ENCODE measurements around the gene PAQR4.

The PAQR4 gene

DNA sequence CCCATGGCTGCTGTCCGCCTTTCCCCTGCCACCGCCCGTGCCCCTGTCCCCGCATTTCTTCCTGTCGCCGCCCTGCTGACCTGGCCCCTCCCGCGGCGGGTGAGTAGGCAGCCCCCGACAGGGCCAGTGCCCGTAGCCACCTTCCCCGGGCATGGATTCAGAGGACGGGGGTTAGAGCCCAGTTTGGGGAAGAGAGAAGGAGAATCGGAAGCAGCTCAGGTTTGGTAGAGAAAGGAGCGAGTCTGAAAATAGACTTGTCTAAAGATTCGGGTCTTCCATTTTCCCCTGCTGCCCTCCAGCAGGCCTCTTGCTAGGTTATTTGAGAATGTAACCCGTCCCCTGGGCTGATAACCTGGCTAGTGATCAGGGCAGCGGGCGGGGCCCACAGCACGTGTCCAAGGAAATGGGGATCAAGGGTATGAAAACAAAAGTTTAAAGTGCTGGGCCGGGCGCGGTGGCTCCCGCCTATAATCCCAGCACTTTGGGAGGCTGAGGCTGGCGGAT is 35.7 kb downstream of the PAQR4 start:
- Histone ChIP-seq H3K9me3 (ENCODE audit: control insufficient read depth in 1 of 2, low read length in 2 of 2) (no peaks in the 10 kb centered on the region), H3K4me1 (ENCODE audit: control insufficient read depth in 1 of 2, insufficient read depth in 2 of 2, low read length in 2 of 2) (peaks cover 25 to 41% of the 10 kb centered on the region in 2 donors), H3K27ac (ENCODE audit: low read depth, low read length) (peak overlapping the region; percentile 71), H3K27me3 (ENCODE audit: control insufficient read depth in 1 of 2, insufficient read depth in 2 of 2, low read length in 2 of 2) (no peaks in the 10 kb centered on the region), H3K4me3 (ENCODE audit: low read depth in 1 of 2, low read length in 2 of 2) (peak overlapping the region; percentile 59 to 72), H3K36me3 (ENCODE audit: control insufficient read depth in 1 of 2, insufficient read depth in 2 of 2, low read length in 2 of 2) (no peaks in the 10 kb centered on the region), H3K9ac (ENCODE audit: low read depth in 1 of 2, low read length in 2 of 2) (peak overlapping the region; percentile 65 to 74)

DNA sequence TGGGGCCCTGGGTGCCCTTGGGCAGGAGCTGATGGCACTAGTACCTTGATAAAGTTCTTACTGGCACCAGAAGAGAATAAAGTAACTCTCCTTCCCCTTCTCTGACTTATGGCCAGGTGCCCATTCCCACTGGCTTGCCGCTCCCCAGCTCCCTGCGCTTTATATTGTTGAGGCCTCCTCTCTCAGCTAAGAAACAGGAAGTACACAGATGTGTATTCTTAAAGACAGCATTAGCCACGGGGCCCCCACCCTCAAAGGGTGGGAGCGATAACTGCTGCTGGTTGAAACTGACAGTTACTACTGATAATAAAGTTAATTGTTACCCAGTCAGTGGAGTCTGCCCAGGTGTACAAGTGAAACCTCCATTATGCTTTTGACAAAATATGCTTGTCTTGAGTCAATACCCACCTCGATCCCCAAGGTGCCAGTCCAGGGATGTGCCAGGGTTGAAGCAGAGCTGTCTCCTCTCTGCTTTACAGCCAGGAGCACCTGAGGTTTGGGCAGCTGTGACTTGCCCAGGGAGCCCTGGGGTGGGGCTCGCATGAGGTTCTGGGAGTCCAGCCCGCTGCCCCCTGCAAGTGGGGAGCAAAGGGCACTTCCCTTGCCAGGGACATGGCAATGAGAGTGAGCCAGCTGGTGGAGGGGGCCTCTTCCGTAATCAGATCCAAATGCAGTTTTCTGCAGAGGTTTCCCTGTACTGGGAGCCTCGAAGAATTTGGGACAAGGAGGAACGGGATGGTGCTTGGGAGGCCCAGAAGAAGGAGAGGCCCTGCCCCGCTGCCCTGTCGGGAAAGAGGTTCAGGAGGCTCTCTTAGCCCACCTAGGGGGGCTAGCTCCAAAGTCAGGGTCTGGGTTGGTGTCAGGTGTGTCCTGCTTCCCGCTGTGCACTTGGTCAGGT is 38.2 kb downstream of the PAQR4 start:
- H3K4me3 ChIP-seq (ENCODE audit: low read depth in 1 of 2, low read length in 2 of 2), result peak overlapping the region; percentile 38 to 57
- no peaks in the 10 kb centered on the region for H3K27me3 ChIP-seq (ENCODE audit: control insufficient read depth in 1 of 2, insufficient read depth in 2 of 2, low read length in 2 of 2)

DNA sequence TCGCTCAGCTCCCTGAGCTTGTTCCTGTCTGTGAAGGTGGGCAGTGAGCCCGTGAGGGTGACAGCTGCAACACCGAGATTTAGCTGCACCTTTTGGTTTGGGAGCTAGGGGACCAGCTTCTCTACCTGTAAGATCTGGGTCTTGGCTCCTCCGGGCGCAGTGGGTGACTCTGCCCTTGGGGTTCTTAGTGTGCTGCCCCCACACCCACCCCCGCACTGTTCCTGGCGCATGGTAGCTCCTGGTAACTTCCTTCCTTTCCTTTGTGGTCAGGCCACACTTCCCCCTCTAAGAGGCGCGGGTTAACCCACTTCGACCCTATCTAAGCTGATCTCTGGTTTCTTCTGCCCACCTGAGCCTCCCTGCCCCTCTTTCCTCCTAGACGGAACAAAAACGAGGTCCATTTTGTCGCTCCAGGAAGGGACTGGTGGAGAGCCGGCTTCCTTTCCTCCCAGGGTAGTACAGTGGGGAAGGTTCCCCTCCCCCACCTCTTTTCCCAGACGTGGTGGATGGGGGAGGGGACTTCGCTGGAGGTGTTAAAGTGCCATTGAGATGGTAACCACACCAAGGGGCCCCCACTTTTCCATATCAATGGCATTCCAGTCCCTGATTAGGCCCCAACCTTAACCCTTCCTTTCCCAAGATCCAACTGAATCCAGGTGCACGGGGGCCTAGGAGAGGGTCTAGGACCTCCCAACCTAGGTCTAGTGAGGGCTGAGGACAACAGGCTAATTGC is 39.0 kb downstream of the PAQR4 start:
- Histone ChIP-seq H3K4me1 (ENCODE audit: control insufficient read depth in 1 of 2, insufficient read depth in 2 of 2, low read length in 2 of 2) (peaks cover 33 to 52% of the 10 kb centered on the region in 2 donors), H3K4me3 (ENCODE audit: low read depth in 1 of 2, low read length in 2 of 2) (peak overlapping the region; percentile 33 to 38), H3K9ac (ENCODE audit: low read depth in 1 of 2, low read length in 2 of 2) (peak overlapping the region; percentile 63 to 65), H3K27me3 (ENCODE audit: control insufficient read depth in 1 of 2, insufficient read depth in 2 of 2, low read length in 2 of 2) (peaks cover 0 to 3% of the 10 kb centered on the region in 2 donors), H3K27ac (ENCODE audit: low read depth, low read length) (peak overlapping the region; percentile 80), H3K9me3 (ENCODE audit: control insufficient read depth in 1 of 2, low read length in 2 of 2) (no peaks in the 10 kb centered on the region), H3K36me3 (ENCODE audit: control insufficient read depth in 1 of 2, insufficient read depth in 2 of 2, low read length in 2 of 2) (no peaks in the 10 kb centered on the region)

More for the DNA sequence above, 38.2 kb downstream of the PAQR4 start:
- Histone ChIP-seq H3K9me3 (ENCODE audit: control insufficient read depth in 1 of 2, low read length in 2 of 2) (no peaks in the 10 kb centered on the region), H3K9ac (ENCODE audit: low read depth in 1 of 2, low read length in 2 of 2) (peak overlapping the region; percentile 63 to 65), H3K27ac (ENCODE audit: low read depth, low read length) (peak overlapping the region; percentile 80), H3K36me3 (ENCODE audit: control insufficient read depth in 1 of 2, insufficient read depth in 2 of 2, low read length in 2 of 2) (no peaks in the 10 kb centered on the region), H3K4me1 (ENCODE audit: control insufficient read depth in 1 of 2, insufficient read depth in 2 of 2, low read length in 2 of 2) (peaks cover 32 to 48% of the 10 kb centered on the region in 2 donors)

DNA sequence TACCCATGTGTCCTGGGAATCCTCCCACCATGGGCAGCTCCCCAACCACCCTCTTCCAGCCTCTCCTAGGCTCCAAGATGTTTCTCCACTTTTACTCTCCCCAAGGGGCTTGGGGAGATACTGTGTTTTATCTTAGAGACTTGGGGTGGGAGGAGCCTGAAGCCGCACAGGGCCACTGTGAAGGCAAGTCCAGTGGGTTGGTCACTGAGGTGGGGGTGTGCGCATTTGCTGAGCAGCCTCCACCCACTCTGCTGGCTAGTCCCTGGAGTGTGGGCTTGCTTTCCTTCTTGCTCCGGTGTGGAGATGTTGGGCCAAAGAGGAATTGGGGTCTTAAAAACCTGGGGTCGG is 39.5 kb downstream of the PAQR4 start:
- peaks cover 0 to 5% of the 10 kb centered on the region in 2 donors for H3K27me3 ChIP-seq (ENCODE audit: control insufficient read depth in 1 of 2, insufficient read depth in 2 of 2, low read length in 2 of 2)
- peak overlapping the region; percentile 4 to 38 for H3K4me3 ChIP-seq (ENCODE audit: low read depth in 1 of 2, low read length in 2 of 2)
- no peak overlapping the region for H3K27ac ChIP-seq (ENCODE audit: low read depth, low read length)
- peaks cover 33 to 53% of the 10 kb centered on the region in 2 donors for H3K4me1 ChIP-seq (ENCODE audit: control insufficient read depth in 1 of 2, insufficient read depth in 2 of 2, low read length in 2 of 2)
- peak overlapping the region; percentile 32 to 65 for H3K9ac ChIP-seq (ENCODE audit: low read depth in 1 of 2, low read length in 2 of 2)
- H3K36me3 ChIP-seq (ENCODE audit: control insufficient read depth in 1 of 2, insufficient read depth in 2 of 2, low read length in 2 of 2), result no peaks in the 10 kb centered on the region
- no peaks in the 10 kb centered on the region for H3K9me3 ChIP-seq (ENCODE audit: control insufficient read depth in 1 of 2, low read length in 2 of 2)

GRCh38 chr16:3009568-3010390 is 40.6 kb downstream of the PAQR4 start:
- H3K9ac ChIP-seq (ENCODE audit: low read depth in 1 of 2, low read length in 2 of 2), result no peak overlapping the region
- no peaks in the 10 kb centered on the region for H3K36me3 ChIP-seq (ENCODE audit: control insufficient read depth in 1 of 2, insufficient read depth in 2 of 2, low read length in 2 of 2)
- peaks cover 0 to 5% of the 10 kb centered on the region in 2 donors for H3K27me3 ChIP-seq (ENCODE audit: control insufficient read depth in 1 of 2, insufficient read depth in 2 of 2, low read length in 2 of 2)
- no peaks in the 10 kb centered on the region for H3K9me3 ChIP-seq (ENCODE audit: control insufficient read depth in 1 of 2, low read length in 2 of 2)
- H3K4me1 ChIP-seq (ENCODE audit: control insufficient read depth in 1 of 2, insufficient read depth in 2 of 2, low read length in 2 of 2), result peaks cover 33 to 56% of the 10 kb centered on the region in 2 donors
- no peak overlapping the region for H3K27ac ChIP-seq (ENCODE audit: low read depth, low read length)
- no peak overlapping the region for H3K4me3 ChIP-seq (ENCODE audit: low read depth in 1 of 2, low read length in 2 of 2)

DNA sequence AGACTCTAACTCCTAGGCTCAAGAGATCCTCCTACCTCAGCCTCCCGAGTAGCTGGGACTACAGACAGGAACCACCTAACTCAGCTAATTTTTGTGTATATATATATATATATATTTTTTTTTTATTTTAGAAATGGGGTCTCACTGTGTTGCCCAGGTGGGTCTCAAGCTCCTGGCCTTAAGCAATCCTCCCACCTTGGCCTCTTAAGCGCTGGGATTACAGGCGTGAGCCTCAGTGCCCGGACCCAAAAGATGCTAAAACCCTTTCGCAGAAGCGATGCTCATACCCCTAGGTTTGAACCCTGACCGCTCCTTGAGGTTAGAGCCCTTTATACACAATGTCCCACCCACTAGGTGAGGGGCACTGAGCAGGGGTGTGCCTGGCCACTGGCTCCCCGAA is 41.4 kb downstream of the PAQR4 start:
- peaks cover 0 to 5% of the 10 kb centered on the region in 2 donors for H3K27me3 ChIP-seq (ENCODE audit: control insufficient read depth in 1 of 2, insufficient read depth in 2 of 2, low read length in 2 of 2)

GRCh38 chr16:3012246-3012645 is 43.1 kb downstream of the PAQR4 start:
- H3K9me3 ChIP-seq (ENCODE audit: control insufficient read depth in 1 of 2, low read length in 2 of 2), result no peaks in the 10 kb centered on the region
- H3K27ac ChIP-seq (ENCODE audit: low read depth, low read length), result no peak overlapping the region
- no peaks in the 10 kb centered on the region for H3K36me3 ChIP-seq (ENCODE audit: control insufficient read depth in 1 of 2, insufficient read depth in 2 of 2, low read length in 2 of 2)
- peaks cover 0 to 5% of the 10 kb centered on the region in 2 donors for H3K27me3 ChIP-seq (ENCODE audit: control insufficient read depth in 1 of 2, insufficient read depth in 2 of 2, low read length in 2 of 2)
- H3K4me3 ChIP-seq (ENCODE audit: low read depth in 1 of 2, low read length in 2 of 2), result no peak overlapping the region
- no peak overlapping the region for H3K9ac ChIP-seq (ENCODE audit: low read depth in 1 of 2, low read length in 2 of 2)
- peaks cover 24 to 42% of the 10 kb centered on the region in 2 donors for H3K4me1 ChIP-seq (ENCODE audit: control insufficient read depth in 1 of 2, insufficient read depth in 2 of 2, low read length in 2 of 2)

More for the DNA sequence above, 41.4 kb downstream of the PAQR4 start:
- no peaks in the 10 kb centered on the region for H3K36me3 ChIP-seq (ENCODE audit: control insufficient read depth in 1 of 2, insufficient read depth in 2 of 2, low read length in 2 of 2)
- no peak overlapping the region for H3K9ac ChIP-seq (ENCODE audit: low read depth in 1 of 2, low read length in 2 of 2)
- no peak overlapping the region for H3K27ac ChIP-seq (ENCODE audit: low read depth, low read length)
- H3K9me3 ChIP-seq (ENCODE audit: control insufficient read depth in 1 of 2, low read length in 2 of 2), result no peaks in the 10 kb centered on the region
- peaks cover 33 to 56% of the 10 kb centered on the region in 2 donors for H3K4me1 ChIP-seq (ENCODE audit: control insufficient read depth in 1 of 2, insufficient read depth in 2 of 2, low read length in 2 of 2)
- H3K4me3 ChIP-seq (ENCODE audit: low read depth in 1 of 2, low read length in 2 of 2), result no peak overlapping the region

DNA sequence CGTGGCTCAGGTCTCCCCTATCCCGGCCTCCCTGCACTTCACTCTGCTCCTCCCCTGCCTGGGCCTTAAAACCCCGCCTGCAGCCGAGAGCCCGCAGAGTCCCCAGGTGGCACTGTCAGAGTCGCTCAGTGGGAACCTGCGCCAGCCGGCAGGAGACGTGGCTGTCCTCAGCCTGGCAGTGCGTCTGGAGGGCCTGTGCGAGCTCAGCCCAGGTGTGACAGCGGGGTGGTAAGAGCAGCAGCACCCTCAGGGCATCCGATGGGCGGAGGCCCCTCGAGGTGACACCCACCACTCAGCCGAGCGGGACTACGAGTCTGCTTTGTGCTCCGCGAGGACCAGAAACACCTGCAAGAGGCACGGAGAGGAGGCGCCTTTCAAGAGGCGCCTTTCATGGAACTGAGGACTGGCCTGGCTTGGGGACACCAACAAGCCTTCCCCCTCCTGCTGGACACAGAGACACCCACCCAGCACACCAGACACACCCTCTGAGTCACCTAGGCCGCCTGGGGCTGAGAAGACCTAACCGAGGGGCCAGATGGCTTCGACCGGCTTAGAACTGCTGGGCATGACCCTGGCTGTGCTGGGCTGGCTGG is 43.8 kb downstream of the PAQR4 start, which contains the start of gene CLDN9:
CLDN9 (plus strand) TSS at position 96 of the 593 bp plus-strand sequence; CDS start at position 536, 440 bp downstream.
- Histone ChIP-seq H3K9me3 (ENCODE audit: control insufficient read depth in 1 of 2, low read length in 2 of 2) (no peaks in the 10 kb centered on the region), H3K36me3 (ENCODE audit: control insufficient read depth in 1 of 2, insufficient read depth in 2 of 2, low read length in 2 of 2) (no peaks in the 10 kb centered on the region), H3K4me1 (ENCODE audit: control insufficient read depth in 1 of 2, insufficient read depth in 2 of 2, low read length in 2 of 2) (peaks cover 17 to 35% of the 10 kb centered on the region in 2 donors), H3K27me3 (ENCODE audit: control insufficient read depth in 1 of 2, insufficient read depth in 2 of 2, low read length in 2 of 2) (peaks cover 0 to 5% of the 10 kb centered on the region in 2 donors), H3K27ac (ENCODE audit: low read depth, low read length) (no peak within 1 kb of the TSS), H3K9ac (ENCODE audit: low read depth in 1 of 2, low read length in 2 of 2) (no peak within 1 kb of the TSS), H3K4me3 (ENCODE audit: low read depth in 1 of 2, low read length in 2 of 2) (no peak within 1 kb of the TSS)

GRCh38 chr16:3013491-3013951 is 44.4 kb downstream of the PAQR4 start:
- Histone ChIP-seq H3K27me3 (ENCODE audit: control insufficient read depth in 1 of 2, insufficient read depth in 2 of 2, low read length in 2 of 2) (peaks cover 0 to 5% of the 10 kb centered on the region in 2 donors), H3K9me3 (ENCODE audit: control insufficient read depth in 1 of 2, low read length in 2 of 2) (no peaks in the 10 kb centered on the region), H3K4me1 (ENCODE audit: control insufficient read depth in 1 of 2, insufficient read depth in 2 of 2, low read length in 2 of 2) (peaks cover 16 to 29% of the 10 kb centered on the region in 2 donors), H3K9ac (ENCODE audit: low read depth in 1 of 2, low read length in 2 of 2) (no peak overlapping the region), H3K4me3 (ENCODE audit: low read depth in 1 of 2, low read length in 2 of 2) (no peak overlapping the region), H3K27ac (ENCODE audit: low read depth, low read length) (no peak overlapping the region), H3K36me3 (ENCODE audit: control insufficient read depth in 1 of 2, insufficient read depth in 2 of 2, low read length in 2 of 2) (no peaks in the 10 kb centered on the region)
